GM19463 (cell line): ENCODE measurements around the gene AGRN.
"Not testable (repeated sequence)": the region's sequence is repeated elsewhere in the genome, so short reads cannot be mapped to it uniquely, and the experiment has no call there.

Source experiments
- ATAC-seq: cut with Tn5 transposase; IDR thresholded peaks from one replicate; pipeline ENCODE4 v1.9.1; 2021; ENCODE audit warnings: mild to moderate bottlenecking, moderate library complexity; ENCODE audit not compliant: unreplicated experiment

The AGRN gene

GRCh38 chr1:1075148-1075935 lies 55.4 kb downstream of the AGRN start:
- ATAC-seq = no peak

- not testable (repeated sequence) for ATAC-seq
Observed at GRCh38 chr1:1077396-1077795, 57.5 kb downstream of the AGRN start.

DNA sequence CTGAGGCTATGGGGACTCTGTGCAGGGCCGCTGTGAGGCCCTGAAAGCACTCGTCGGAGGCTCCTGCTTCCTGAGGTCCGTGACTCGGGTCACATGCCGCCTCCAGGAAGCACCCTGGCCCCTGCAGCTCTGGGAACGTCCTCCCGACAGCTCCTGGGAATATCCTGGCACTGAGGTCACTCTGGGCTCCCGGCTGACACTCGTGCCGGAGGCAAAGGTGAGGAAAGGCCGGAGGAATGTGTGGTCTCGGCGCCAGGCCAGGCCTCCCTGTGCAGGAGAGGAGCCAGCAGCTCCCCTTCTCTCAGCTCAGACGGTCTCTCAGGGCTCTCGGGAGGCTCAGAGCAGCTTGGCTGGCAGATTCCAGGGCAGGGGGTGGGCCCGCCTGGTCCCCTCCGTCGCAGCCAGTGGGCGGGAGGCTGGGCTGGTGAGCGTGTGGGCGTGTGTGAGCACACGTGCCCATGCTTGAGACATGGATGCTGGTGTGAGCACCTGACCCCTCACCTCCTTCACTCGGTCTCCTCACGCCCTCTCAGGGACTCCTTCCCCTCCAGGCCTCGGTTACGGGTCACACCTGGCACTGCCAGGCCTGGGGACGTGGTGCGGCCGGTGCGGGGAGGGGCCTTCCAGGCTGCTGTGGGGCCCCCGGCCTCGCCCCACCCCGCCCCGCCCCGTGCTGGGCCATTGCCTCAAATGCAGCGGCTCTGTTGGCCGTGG lies 59.6 kb downstream of the AGRN start:
- ATAC-seq = no peak

DNA sequence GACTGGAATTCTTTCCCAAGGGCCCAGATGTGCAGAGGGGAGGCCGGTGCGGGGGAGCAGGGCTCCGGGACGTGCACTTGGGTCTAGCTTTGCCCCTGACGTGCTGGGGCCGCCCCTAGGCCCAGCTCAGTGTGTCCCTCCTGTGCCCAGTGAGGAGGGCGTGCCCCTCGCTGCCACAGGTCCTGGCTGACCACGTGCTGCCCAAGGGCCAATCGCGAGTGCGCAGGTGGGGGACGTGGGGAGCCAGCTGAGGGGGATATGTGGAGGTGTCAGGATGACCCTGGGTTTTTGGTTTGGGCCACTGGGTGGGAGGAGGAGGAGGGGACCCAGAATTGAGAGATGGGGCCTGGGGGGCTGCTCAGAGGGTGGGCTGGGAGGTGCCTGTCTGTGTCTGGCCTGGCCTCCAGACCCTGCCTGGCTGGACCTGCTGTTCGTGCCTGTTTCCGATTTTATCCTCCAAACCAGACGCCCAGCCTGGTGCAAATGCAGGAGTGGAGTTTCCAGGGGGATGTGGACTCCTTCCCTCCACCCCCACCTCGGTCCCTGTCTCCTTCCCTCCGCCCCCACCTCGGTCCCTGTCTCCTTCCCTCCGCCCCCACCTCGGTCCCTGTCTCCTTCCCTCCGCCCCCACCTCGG lies 60.3 kb downstream of the AGRN start:
- no peak for ATAC-seq

DNA sequence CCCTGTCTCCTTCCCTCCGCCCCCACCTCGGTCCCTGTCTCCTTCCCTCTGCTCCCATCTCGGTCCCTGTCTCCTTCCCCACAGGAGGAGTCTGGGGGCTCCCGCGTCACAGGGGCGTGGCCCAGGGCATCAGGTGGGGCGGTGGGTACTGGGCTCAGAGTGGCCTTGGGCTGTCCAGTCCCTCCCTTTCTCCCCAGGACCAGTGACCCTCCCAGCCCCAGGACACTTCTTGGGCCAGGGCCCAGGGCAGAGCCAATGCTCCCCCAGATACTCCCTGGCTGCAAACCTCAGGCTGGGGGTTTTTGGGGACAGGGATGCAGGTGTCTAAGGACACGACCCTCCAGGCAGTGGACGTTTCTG lies 61.0 kb downstream of the AGRN start:
- ATAC-seq = no peak

- no peak for ATAC-seq
Observed at GRCh38 chr1:1081311-1082238, 61.7 kb downstream of the AGRN start.

DNA sequence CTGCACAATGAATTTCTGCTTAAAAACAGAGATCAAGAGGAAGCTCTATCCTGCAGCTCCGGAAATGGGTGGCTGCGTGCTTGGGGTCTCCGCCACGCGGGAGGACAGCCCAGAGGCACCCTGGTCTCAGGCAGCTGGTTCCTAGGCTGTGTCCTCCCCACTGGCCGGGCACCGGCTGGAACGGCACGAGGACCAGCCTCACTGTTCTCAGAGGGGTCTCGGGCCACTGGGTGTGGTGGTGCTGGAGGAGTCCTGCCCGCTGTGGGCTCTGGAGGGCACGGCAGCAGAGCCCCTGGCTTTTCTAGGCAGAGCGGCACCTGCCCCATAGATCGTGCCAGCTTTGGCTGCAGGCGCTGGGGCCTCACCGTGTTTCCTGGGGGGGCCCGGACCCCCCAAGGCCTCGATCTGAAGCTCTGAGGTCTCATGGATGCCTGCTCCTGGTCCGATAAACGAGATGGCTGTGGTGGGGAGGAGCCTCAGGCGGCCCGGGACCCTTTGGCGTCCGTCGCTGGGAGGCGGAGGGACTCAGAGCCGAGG lies 62.4 kb downstream of the AGRN start:
- no peak for ATAC-seq

- ATAC-seq = no peak
Observed at GRCh38 chr1:1082776-1083415, 63.0 kb downstream of the AGRN start.

DNA sequence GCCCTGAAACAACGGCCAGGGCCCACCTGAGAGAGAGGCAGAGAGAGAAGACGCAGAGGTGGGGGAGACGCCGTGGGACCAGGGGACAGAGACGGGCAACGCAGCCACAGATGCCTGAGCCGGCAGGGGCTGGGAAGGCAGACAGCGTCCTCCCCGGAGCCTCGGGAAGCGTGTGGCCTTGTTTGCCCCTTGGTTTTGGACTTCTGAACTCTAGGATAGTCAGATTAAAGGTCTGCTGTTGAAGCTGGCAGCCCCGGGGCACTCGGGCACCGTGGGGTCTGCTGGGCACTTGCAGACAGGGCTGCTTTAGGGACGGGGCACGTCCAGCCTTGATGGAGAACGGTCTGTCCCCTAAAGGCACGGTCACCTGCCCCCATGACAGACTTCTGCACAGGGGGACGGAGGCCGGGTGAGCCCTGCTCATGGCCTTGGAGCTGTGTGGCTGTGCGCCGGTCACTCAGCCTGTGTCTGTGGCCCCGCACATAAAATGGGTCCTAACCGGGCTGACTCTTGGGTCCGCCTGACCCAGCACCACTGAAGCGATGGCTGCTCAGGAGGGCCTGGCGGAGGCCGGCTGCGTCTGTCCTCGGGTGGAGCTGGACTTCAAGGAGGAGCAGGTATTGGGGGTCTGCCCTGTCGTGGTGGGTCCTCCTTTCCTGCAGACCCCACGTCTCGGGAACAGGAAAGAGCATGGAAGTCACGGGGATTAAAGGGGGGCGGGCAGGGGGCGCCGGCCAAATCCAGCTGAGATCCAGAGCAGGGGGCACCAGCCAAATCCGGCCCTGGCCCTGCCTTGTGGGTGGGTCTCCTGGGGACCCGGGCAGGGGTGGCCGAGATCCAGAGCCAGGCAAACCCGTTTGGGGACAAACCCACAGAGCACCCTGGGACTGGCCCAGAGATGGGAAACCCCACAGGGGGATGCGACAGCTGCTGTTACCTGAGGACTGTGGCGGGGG lies 63.8 kb downstream of the AGRN start:
- no peak for ATAC-seq

DNA sequence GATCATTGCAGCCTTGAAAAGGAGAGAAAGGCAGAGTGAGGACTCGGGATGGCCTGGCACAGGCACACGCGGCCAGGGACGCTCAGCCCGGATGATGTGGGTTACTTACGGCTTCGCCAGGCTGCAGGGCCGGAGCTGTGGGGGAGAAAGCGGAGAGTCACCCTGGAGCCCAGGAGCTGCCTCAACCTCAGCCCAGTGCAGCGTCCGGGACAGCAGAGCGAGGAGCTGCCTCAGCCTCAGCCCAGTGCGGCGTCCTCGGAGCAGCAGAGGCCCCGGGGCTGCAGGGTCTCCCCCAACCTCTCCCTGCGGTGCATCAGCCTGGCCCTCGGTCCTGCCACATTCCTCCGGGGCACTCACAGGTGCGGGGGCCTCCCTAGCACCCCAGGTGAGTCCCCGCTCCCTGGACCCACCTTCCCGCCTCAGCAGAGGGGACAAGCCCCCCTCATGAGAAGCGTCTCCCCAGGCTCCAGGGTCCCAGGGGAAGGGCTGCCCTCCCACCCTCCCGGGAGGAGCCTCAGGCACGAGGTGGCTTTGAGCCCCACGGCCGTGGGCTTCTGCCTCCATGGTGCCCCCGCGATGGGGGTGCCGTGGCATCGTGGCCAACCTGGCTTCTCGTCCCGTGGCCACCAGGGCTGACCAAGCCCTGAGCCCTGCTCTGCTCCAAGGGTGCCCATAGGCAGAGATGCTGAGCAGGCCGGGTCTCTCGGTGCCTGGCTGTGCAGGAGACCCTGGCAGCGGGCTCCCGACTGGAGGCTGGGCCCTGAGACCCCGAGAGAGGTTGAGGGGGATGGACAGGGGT lies 64.7 kb downstream of the AGRN start:
- no peak for ATAC-seq

DNA sequence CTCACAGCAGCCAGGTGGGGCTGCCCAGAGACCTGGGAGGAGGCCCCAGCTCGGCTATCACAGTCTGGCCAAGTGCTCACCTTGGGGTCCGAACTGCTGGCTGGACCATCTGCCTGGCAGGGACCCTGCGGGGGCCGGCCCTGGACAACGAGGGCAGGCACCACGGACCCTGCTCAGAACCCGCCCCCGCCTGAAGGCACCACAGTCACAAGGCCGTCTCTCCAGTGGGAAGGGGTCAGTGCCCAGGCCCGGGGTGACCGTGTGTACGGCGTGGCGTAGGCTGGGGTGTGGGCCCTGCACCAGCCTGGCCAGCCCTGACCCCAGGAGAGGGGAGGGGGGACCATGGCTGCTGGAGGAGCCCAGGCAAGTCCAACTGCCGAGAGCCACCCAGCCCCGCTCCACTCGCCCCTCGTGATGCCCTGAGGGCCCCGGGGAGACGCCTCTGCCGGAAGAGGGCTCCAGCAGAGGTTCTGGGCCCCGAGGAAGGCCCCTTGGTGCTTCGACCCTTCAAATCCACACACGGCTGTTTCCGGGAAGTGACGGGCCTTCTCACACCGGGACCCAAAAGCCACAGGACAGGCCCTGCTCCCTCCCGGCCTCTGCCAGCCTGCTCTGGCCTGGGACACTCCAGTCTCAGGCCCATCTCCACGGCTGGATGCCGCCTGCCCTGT lies 65.4 kb downstream of the AGRN start:
- ATAC-seq = no peak

- ATAC-seq = no peak
Observed at GRCh38 chr1:1085911-1086841, 66.3 kb downstream of the AGRN start.

- no peak for ATAC-seq
Observed at GRCh38 chr1:1086911-1087341, 67.0 kb downstream of the AGRN start.

DNA sequence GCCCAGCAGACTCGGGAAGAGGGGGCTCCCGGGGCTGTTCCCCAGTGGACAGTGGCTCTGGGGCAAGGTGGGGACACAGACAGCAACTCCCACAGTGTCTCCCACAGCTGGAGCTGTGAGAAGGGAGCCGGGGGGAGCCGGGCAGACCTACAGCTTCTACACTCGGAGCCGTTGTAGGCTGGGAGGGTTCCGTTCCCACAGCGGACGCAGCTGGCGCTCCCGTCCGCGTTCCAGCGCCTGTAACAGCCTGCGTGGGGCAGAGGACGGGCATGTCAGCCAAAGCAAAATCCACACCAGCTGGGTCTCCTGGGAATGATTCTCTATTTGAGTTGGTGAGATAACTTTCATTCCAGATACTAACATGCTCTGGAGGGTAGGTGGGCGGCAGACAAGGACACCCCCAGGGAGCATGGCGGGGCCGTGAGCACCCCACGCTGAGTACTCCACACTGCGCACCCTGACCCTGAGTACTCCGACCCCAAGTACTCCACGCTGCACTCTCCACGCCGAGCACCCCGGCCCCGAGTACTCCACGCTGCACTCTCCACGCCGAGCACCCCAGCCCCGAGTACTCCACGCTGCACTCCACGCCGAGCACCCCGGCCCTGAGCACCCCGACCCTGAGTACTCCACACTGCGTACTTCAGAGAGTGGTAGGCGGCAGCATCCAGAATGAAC lies 67.6 kb downstream of the AGRN start:
- no peak for ATAC-seq

GRCh38 chr1:1088029-1088800 lies 68.3 kb downstream of the AGRN start:
- ATAC-seq = no peak
